A673 (cell line): ENCODE results near the gene HAL. TPM values are rescaled to one million over a fixed set of nuclear protein-coding genes. Genes with fewer than 3 reads are reported as not detected.

Experiments
- BruUV-seq: library from RNA; stranded (reverse); fragments of 400-500 nt; replicated peaks from 2 replicates; lab custom pipeline; 2021; lab: Mats Ljungman, UMichigan
- CTCF ChIA-PET: fragments of 300-600 bp; sonication (Branson Sonifier 250); formaldehyde crosslinking; loops from one replicate; lab custom pipeline; 2022; ENCODE audit warnings: antibody characterized with exemption; lab: Charles Lee
- POLR2A ChIA-PET: fragments of 300-600 bp; sonication (Branson Sonifier 250); formaldehyde crosslinking; loops from one replicate; lab custom pipeline; 2022; ENCODE audit warnings: antibody characterized with exemption; ENCODE audit not compliant: low non-redundant PET; lab: Charles Lee
- DNase-seq: peaks from one replicate; pipeline ENCODE4 v3.0.0-alpha.2; 2015; ENCODE audit warnings: low spot score
- H3K27ac ChIP-seq: fragments of 200-600 bp; sonication (generic); 2 replicates; pipeline ENCODE4 v1.5.1; 2016; ENCODE audit warnings: mixed run types, low read depth, mild to moderate bottlenecking, mixed read lengths, antibody characterized with exemption, low read length; ENCODE audit not compliant: poor library complexity, severe bottlenecking
- H3K27me3 ChIP-seq: fragments of 200-600 bp; sonication (generic); replicated peaks from 2 replicates; pipeline ENCODE4 v1.6.1; 2017; ENCODE audit warnings: mixed run types, low read depth, mild to moderate bottlenecking, mixed read lengths, antibody characterized with exemption, low read length; ENCODE audit not compliant: insufficient read depth, poor library complexity
- H3K36me3 ChIP-seq: fragments of 200-600 bp; sonication (generic); 2 replicates; pipeline ENCODE4 v1.6.1; 2016; ENCODE audit warnings: mixed run types, mild to moderate bottlenecking, mixed read lengths, antibody characterized with exemption, low read length; ENCODE audit not compliant: insufficient read depth, poor library complexity, severe bottlenecking
- H3K4me1 ChIP-seq: fragments of 200-600 bp; sonication (generic); 2 replicates; pipeline ENCODE4 v1.6.1; 2017; ENCODE audit warnings: mixed run types, mild to moderate bottlenecking, mixed read lengths, antibody characterized with exemption, low read length; ENCODE audit not compliant: insufficient read depth, poor library complexity, severe bottlenecking
- H3K4me3 ChIP-seq: fragments of 200-600 bp; sonication (generic); 2 replicates; pipeline ENCODE4 v1.5.1; 2016; ENCODE audit warnings: low read depth, mixed run types, mild to moderate bottlenecking, mixed read lengths, low read length; ENCODE audit not compliant: poor library complexity, severe bottlenecking
- H3K9me3 ChIP-seq: fragments of 200-600 bp; sonication (generic); 2 replicates; pipeline ENCODE4 v1.6.1; 2016; ENCODE audit warnings: mixed run types, low read depth, mild to moderate bottlenecking, mixed read lengths, antibody characterized with exemption, low read length; ENCODE audit not compliant: poor library complexity, severe bottlenecking
- CTCF ChIP-seq: fragments of 300-800, 200-600 bp; sonication (generic); conservative IDR thresholded peaks from 2 replicates; pipeline ENCODE4 v1.5.1; 2017; ENCODE audit warnings: low read depth, mild to moderate bottlenecking, antibody characterized with exemption, low read length, moderate library complexity, mixed read lengths
- EZH2 ChIP-seq: fragments of 200-600 bp; sonication (generic); IDR thresholded peaks from 2 replicates; pipeline ENCODE4 v1.6.1; 2017; ENCODE audit warnings: borderline replicate concordance, low read depth, mild to moderate bottlenecking, mixed read lengths, antibody characterized with exemption, low read length; ENCODE audit not compliant: poor library complexity, severe bottlenecking
- intact Hi-C: fragments of 100-400 bp; cut with micrococcal nuclease; formaldehyde crosslinking; loops from one replicate; pipeline ENCODE4 v1.10.0; 2022; ENCODE audit not compliant: unreplicated experiment
- total RNA-seq: library from RNA; stranded (reverse); gene quantifications from 2 replicates; pipeline ENCODE4 v1.2.3, GENCODE V29; 2021

HAL gene
- total RNA-seq, 1 experiment from 2014 or later: 1.6 TPM

DNA sequence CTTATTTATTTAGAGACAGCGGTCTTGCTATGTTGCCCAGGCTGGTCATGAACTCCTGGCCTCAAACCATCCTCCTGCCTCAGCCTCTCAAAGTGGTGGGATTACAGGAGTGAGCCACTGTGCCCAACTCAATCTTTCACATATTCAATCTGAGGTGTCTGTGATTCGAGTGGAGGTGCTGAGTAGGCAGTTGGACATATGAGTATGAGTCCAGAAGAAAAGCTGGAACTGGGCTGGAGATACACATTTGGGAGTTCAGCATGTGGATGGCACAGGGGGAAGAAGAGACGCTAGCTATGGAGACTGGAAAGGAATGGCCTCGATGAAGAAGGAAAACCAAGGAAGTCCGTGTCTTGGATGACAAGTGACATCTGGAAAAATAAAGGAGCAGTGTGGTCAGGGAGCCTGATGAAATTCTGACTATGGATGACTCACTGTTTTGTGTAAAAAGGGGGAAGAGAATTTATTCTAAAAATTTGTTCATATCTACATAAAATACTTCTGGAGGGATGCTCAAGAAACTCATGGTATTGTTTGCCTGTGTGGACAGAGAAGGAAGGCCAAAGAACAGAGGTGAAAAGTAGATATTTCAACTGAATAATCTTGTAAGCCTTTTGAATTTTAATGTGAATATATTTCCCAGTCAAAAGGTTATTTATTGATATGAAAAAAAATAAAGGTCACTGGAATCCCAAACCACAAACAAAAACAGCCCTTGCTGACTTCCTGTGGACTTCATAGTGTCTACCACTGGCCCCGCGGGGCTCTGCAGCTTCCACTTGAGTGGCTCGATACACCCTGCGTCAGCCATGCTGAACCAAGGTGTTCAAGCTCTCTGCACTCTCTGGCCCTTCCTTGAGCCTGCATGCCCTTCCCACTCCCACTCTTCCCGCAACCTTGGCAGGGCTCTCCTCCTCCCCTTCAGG lies 48.1 kb upstream of the HAL start:
- Histone ChIP-seq H3K27me3 (no peaks in the 10 kb centered on the region), H3K9me3 (no peaks in the 10 kb centered on the region), H3K4me3 (no peak overlapping the region), H3K27ac (no peak overlapping the region), H3K4me1 (no peaks in the 10 kb centered on the region), H3K36me3 (no peaks in the 10 kb centered on the region)
- no peak for TF ChIP-seq CTCF
- no peak for TF ChIP-seq EZH2
- BruUV-seq: no TSS peak
- no peak for DNase-seq
- POLR2A ChIA-PET: no interaction called here
- intact Hi-C loops: no loop called here
- CTCF ChIA-PET: no interaction called here

- CTCF ChIA-PET: no interaction called here
- BruUV-seq: no TSS peak
- intact Hi-C loops: no loop called here
- H3K4me1 ChIP-seq: no peaks in the 10 kb centered on the region
- DNase-seq: no peak
- H3K27me3 ChIP-seq: no peaks in the 10 kb centered on the region
- H3K9me3 ChIP-seq: no peaks in the 10 kb centered on the region
- TF ChIP-seq CTCF (no peak), EZH2 (no peak)
- no peaks in the 10 kb centered on the region for H3K36me3 ChIP-seq
- POLR2A ChIA-PET: no interaction called here
- H3K27ac ChIP-seq: no peak overlapping the region
- no peak overlapping the region for H3K4me3 ChIP-seq
Measured at GRCh38 chr12:96041181-96041580, 45.0 kb upstream of the HAL start.

- no peak for DNase-seq
- no peaks in the 10 kb centered on the region for H3K36me3 ChIP-seq
- BruUV-seq: no TSS peak
- no peaks in the 10 kb centered on the region for H3K27me3 ChIP-seq
- H3K4me1 ChIP-seq: no peaks in the 10 kb centered on the region
- ChIA-PET POLR2A (no interaction called here), CTCF (no interaction called here)
- H3K27ac ChIP-seq: no peak overlapping the region
- no peak for TF ChIP-seq CTCF
- TF ChIP-seq EZH2: no peak
- intact Hi-C loops: no loop called here
- no peaks in the 10 kb centered on the region for H3K9me3 ChIP-seq
- H3K4me3 ChIP-seq: no peak overlapping the region
Measured at GRCh38 chr12:96040305-96041133, 44.4 kb upstream of the HAL start.
